ENCODE measurements around the gene WASF2.
A peak's percentile ranks its signal among the peaks of the same experiment; 100 is the strongest.

The WASF2 gene

GRCh38 chr1:27397110-27397509 lies 92.9 kb downstream of the WASF2 start:
- DNase-seq (ENCODE audit: insufficient read length, low spot score) (no peak), FAIRE-seq (no peak)
- TF ChIP-seq POU2F2 (IDR thresholded peaks at IDR 0.05; ENCODE audit: low read depth, low read length) = no peak
- TF ChIP-seq POLR2AphosphoS5 (IDR thresholded peaks at IDR 0.05; ENCODE audit: low read depth, low read length) = no peak
- no peak for TF ChIP-seq POLR2A (IDR thresholded peaks at IDR 0.05; ENCODE audit: low read depth, low read length)
- no peak for TF ChIP-seq TAF1 (IDR thresholded peaks at IDR 0.05; ENCODE audit: low read depth, low read length)
- no peak for TF ChIP-seq SPI1 (IDR thresholded peaks at IDR 0.05; ENCODE audit: low read depth, low read length)
- TF ChIP-seq PAX5 (IDR thresholded peaks at IDR 0.05; ENCODE audit: insufficient read depth, low read length, severe bottlenecking) = no peak

GRCh38 chr1:27395441-27396195 lies 94.3 kb downstream of the WASF2 start:
- FAIRE-seq (peak; percentile 78), DNase-seq (ENCODE audit: insufficient read length, low spot score) (peak; percentile 86)
- TF ChIP-seq POLR2AphosphoS5 (IDR thresholded peaks at IDR 0.05; ENCODE audit: low read depth, low read length) (no peak), POLR2A (IDR thresholded peaks at IDR 0.05; ENCODE audit: low read depth, low read length) (0 out of 2 replicates have a peak, but pooled peaks have one; percentile 28)

- TF ChIP-seq POLR2A (IDR thresholded peaks at IDR 0.05; ENCODE audit: low read depth, low read length) (no peak), SPI1 (IDR thresholded peaks at IDR 0.05; ENCODE audit: low read depth, low read length) (no peak), POLR2AphosphoS5 (IDR thresholded peaks at IDR 0.05; ENCODE audit: low read depth, low read length) (no peak), TAF1 (IDR thresholded peaks at IDR 0.05; ENCODE audit: low read depth, low read length) (no peak), PAX5 (IDR thresholded peaks at IDR 0.05; ENCODE audit: insufficient read depth, low read length, severe bottlenecking) (no peak), POU2F2 (IDR thresholded peaks at IDR 0.05; ENCODE audit: low read depth, low read length) (no peak)
- DNase-seq (ENCODE audit: insufficient read length, low spot score) = no peak
- FAIRE-seq = no peak
These were observed 95.0 kb downstream of the WASF2 start for GRCh38 chr1:27394925-27395324.

- TF ChIP-seq POU2F2 (IDR thresholded peaks at IDR 0.05; ENCODE audit: low read depth, low read length) (no peak), SPI1 (IDR thresholded peaks at IDR 0.05; ENCODE audit: low read depth, low read length) (no peak), POLR2AphosphoS5 (IDR thresholded peaks at IDR 0.05; ENCODE audit: low read depth, low read length) (no peak), TAF1 (IDR thresholded peaks at IDR 0.05; ENCODE audit: low read depth, low read length) (no peak), POLR2A (IDR thresholded peaks at IDR 0.05; ENCODE audit: low read depth, low read length) (no peak), PAX5 (IDR thresholded peaks at IDR 0.05; ENCODE audit: insufficient read depth, low read length, severe bottlenecking) (no peak)
- FAIRE-seq (no peak), DNase-seq (ENCODE audit: insufficient read length, low spot score) (no peak)
These were observed 95.7 kb downstream of the WASF2 start for GRCh38 chr1:27394282-27394658.

- TF ChIP-seq TAF1 (IDR thresholded peaks at IDR 0.05; ENCODE audit: low read depth, low read length) = no peak
- no peak for TF ChIP-seq POU2F2 (IDR thresholded peaks at IDR 0.05; ENCODE audit: low read depth, low read length)
- TF ChIP-seq SPI1 (IDR thresholded peaks at IDR 0.05; ENCODE audit: low read depth, low read length) = no peak
- no peak for TF ChIP-seq POLR2A (IDR thresholded peaks at IDR 0.05; ENCODE audit: low read depth, low read length)
- no peak for TF ChIP-seq POLR2AphosphoS5 (IDR thresholded peaks at IDR 0.05; ENCODE audit: low read depth, low read length)
- no peak for TF ChIP-seq PAX5 (IDR thresholded peaks at IDR 0.05; ENCODE audit: insufficient read depth, low read length, severe bottlenecking)
- no peak for FAIRE-seq
- no peak for DNase-seq (ENCODE audit: insufficient read length, low spot score)
These were observed 96.2 kb downstream of the WASF2 start for GRCh38 chr1:27393641-27394281.

GRCh38 chr1:27392778-27393635 lies 97.0 kb downstream of the WASF2 start:
- TF ChIP-seq SPI1 (IDR thresholded peaks at IDR 0.05; ENCODE audit: low read depth, low read length) (no peak), POLR2AphosphoS5 (IDR thresholded peaks at IDR 0.05; ENCODE audit: low read depth, low read length) (no peak), TAF1 (IDR thresholded peaks at IDR 0.05; ENCODE audit: low read depth, low read length) (no peak), POLR2A (IDR thresholded peaks at IDR 0.05; ENCODE audit: low read depth, low read length) (no peak), PAX5 (IDR thresholded peaks at IDR 0.05; ENCODE audit: insufficient read depth, low read length, severe bottlenecking) (no peak), POU2F2 (IDR thresholded peaks at IDR 0.05; ENCODE audit: low read depth, low read length) (no peak)
- no peak for FAIRE-seq

GRCh38 chr1:27392096-27392777 lies 97.7 kb downstream of the WASF2 start, which contains the start of gene GPR3:
Gene GPR3 (plus strand): TSS chr1:27392622. CDS start chr1:27393799, 1,177 bp downstream.
- DNase-seq (ENCODE audit: insufficient read length, low spot score) (peak; percentile 95), FAIRE-seq (peak; percentile 98)
- no peak for TF ChIP-seq TAF1 (IDR thresholded peaks at IDR 0.05; ENCODE audit: low read depth, low read length)
- no peak for TF ChIP-seq PAX5 (IDR thresholded peaks at IDR 0.05; ENCODE audit: insufficient read depth, low read length, severe bottlenecking)
- TF ChIP-seq SPI1 (IDR thresholded peaks at IDR 0.05; ENCODE audit: low read depth, low read length) = no peak
- TF ChIP-seq POLR2AphosphoS5 (IDR thresholded peaks at IDR 0.05; ENCODE audit: low read depth, low read length) = no peak

More at GRCh38 chr1:27392778-27393635, 97.0 kb downstream of the WASF2 start:
- DNase-seq (ENCODE audit: insufficient read length, low spot score) = no peak

GRCh38 chr1:27391511-27392095 lies 98.4 kb downstream of the WASF2 start:
- TF ChIP-seq TAF1 (IDR thresholded peaks at IDR 0.05; ENCODE audit: low read depth, low read length) (no peak), PAX5 (IDR thresholded peaks at IDR 0.05; ENCODE audit: insufficient read depth, low read length, severe bottlenecking) (no peak), POU2F2 (IDR thresholded peaks at IDR 0.05; ENCODE audit: low read depth, low read length) (no peak), POLR2AphosphoS5 (IDR thresholded peaks at IDR 0.05; ENCODE audit: low read depth, low read length) (no peak), POLR2A (IDR thresholded peaks at IDR 0.05; ENCODE audit: low read depth, low read length) (no peak), SPI1 (IDR thresholded peaks at IDR 0.05; ENCODE audit: low read depth, low read length) (no peak)
- no peak for FAIRE-seq
- DNase-seq (ENCODE audit: insufficient read length, low spot score) = no peak

All from GM12891 (cell line).